ENCODE results near the gene FRG2. TPM values are rescaled to one million over a fixed set of nuclear protein-coding genes. Genes with fewer than 3 reads are reported as not detected.
"Not testable (repeated sequence)": the region's sequence is repeated elsewhere in the genome, so short reads cannot be mapped to it uniquely, and the experiment has no call there.

Gene FRG2
- not detected for total RNA-seq

DNA sequence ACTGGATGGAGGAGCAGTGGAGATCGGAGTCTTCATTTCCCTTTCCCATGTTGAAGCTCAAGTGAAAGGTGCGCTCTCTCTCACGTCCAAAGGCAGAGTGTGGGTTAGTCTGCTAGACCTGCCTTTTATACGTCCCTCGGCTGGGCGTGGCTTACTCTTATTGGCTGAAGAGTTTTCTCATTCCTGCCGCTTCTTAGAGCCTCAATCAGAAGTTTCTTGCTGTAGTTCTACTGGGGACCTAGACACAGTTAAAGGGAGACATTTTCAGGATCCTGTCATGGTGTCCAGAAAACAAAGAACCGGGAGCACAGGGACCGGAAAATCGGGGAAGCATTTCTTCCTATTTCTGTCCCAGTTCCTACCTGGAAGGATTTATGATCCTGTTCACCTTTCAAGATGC lies at the start of gene FRG2:
TSS of gene FRG2 (minus strand) at position 101 of the 400 bp plus-strand sequence. CDS start at position 49, 52 bp downstream.
- H3K4me1 Mint-ChIP-seq; H3K27ac Mint-ChIP-seq; DNase-seq; H3K4me3 Mint-ChIP-seq; CTCF ChIA-PET; H3K36me3 Mint-ChIP-seq; ATAC-seq; H3K27me3 Mint-ChIP-seq; H3K9me3 Mint-ChIP-seq (ENCODE audit: low read depth): not testable (repeated sequence)

DNA sequence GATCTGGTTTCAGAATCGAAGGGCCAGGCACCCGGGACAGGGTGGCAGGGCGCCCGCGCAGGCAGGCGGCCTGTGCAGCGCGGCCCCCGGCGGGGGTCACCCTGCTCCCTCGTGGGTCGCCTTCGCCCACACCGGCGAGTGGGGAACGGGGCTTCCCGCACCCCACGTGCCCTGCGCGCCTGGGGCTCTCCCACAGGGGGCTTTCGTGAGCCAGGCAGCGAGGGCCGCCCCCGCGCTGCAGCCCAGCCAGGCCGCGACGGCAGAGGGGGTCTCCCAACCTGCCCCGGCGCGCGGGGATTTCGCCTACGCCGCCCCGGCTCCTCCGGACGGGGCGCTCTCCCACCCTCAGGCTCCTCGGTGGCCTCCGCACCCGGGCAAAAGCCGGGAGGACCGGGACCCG lies 41.3 kb upstream of the FRG2 start:
- H3K4me3 Mint-ChIP-seq; DNase-seq; CTCF ChIA-PET; H3K4me1 Mint-ChIP-seq; H3K27me3 Mint-ChIP-seq; H3K27ac Mint-ChIP-seq; H3K36me3 Mint-ChIP-seq; H3K9me3 Mint-ChIP-seq (ENCODE audit: low read depth); ATAC-seq: not testable (repeated sequence)

DNA sequence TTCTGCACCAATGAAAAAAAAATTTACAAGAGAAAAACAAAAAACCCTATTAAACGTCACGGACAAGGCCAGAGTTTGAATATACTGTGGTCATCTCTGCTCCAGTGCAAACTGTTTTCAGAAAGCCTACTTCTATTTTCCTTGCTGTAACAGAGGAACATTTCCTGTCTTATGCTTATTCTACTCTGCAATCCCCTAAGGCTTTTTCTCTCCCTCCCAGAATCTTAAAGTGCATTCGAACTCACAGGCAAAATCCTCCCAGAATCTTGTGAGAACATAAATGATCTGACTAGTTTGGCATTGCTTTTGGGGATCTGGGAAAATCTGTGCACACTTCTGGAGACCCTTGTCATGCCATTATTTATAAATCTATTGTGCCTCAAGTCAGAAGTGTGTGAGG lies 37.7 kb upstream of the FRG2 start:
- H3K36me3 Mint-ChIP-seq; H3K27ac Mint-ChIP-seq; H3K27me3 Mint-ChIP-seq; H3K9me3 Mint-ChIP-seq (ENCODE audit: low read depth); H3K4me1 Mint-ChIP-seq; H3K4me3 Mint-ChIP-seq; DNase-seq; CTCF ChIA-PET; ATAC-seq: not testable (repeated sequence)

DNA sequence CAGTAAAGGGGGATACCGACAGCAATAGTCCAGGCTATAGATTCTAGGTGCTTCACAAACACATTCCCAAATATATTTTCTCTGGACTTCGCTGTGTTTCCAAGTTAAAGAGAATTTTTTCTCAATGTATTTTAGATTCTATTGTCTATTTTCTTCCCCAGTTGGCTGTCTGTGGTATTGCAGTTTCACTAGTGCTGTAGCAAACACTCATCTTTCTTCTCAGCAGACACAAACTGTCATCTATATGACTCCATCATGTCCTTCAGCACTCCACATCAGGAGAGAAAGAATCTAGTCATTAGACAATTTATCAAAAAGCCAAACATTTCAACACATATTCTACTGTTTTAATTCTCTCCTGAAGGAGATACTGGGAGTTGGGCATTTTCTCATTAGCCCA lies 37.3 kb upstream of the FRG2 start, which contains the start of gene DBET:
TSS of gene DBET (plus strand) at position 161 of the 400 bp plus-strand sequence.
- H3K27me3 Mint-ChIP-seq; H3K27ac Mint-ChIP-seq; H3K36me3 Mint-ChIP-seq; H3K9me3 Mint-ChIP-seq (ENCODE audit: low read depth); CTCF ChIA-PET; H3K4me3 Mint-ChIP-seq; ATAC-seq; DNase-seq; H3K4me1 Mint-ChIP-seq: not testable (repeated sequence)

DNA sequence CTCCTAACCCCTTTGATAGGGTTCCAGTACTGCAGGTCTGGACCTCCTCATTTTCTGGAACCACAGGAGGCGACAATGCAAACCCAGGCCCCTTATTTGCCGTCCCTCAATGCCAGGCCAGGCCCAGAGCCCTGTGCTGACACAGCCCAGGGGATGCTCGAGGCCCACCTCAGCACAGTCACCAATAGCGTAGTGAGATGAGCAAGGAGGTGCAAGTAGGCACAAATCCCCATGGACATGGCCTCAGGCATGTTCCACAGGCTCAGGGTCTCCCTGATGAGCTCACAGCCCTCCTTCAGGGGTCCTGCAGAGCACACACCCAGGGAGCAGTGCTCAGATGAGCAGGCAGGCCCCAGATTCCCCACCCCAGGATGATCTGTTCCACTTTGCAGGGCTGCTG lies 31.9 kb upstream of the FRG2 start:
- H3K9me3 Mint-ChIP-seq (ENCODE audit: low read depth); H3K36me3 Mint-ChIP-seq; H3K4me3 Mint-ChIP-seq; H3K4me1 Mint-ChIP-seq; H3K27ac Mint-ChIP-seq; CTCF ChIA-PET; ATAC-seq; DNase-seq; H3K27me3 Mint-ChIP-seq: not testable (repeated sequence)

DNA sequence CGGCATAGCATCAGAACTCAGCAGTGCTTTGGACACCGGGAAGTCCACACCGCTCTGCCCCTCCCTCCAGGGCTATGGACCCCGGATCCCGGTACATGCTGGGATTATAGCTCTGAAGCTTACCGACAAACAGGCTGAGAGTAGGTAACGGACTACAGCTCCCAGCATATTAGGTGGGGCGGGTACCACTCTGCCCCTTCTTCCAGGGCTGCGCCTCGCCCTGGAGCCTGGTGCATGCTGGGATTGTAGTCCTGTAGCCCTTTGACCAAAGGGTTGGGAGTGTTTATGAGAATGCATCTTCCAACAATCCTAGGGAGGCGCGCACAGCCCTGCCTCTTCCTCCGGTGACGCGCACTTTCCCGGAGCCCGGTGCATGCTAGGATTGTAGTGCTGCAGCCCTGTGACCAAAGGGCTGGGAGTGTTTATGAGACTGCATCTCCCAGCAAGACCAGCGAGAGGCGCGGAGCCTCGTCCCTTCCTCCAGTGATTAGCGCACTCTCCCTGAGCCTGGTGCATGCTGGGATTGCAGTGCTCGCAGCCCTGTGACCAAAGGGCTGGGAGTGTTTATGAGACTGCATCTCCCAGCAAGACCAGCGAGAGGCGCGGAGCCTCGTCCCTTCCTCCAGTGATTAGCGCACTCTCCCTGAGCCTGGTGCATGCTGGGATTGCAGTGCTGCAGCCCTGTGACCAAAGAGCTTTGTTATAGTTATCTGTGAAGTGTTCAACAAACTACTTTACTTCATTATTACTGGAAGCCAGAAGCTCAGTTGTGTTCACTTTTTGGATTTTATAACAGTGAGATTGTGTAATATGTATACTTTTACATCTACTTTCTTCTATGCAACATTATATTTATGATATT lies 22.6 kb upstream of the FRG2 start:
- ATAC-seq; H3K4me1 Mint-ChIP-seq; H3K27ac Mint-ChIP-seq; H3K4me3 Mint-ChIP-seq; DNase-seq; H3K9me3 Mint-ChIP-seq (ENCODE audit: low read depth); H3K36me3 Mint-ChIP-seq; H3K27me3 Mint-ChIP-seq; CTCF ChIA-PET: not testable (repeated sequence)

DNA sequence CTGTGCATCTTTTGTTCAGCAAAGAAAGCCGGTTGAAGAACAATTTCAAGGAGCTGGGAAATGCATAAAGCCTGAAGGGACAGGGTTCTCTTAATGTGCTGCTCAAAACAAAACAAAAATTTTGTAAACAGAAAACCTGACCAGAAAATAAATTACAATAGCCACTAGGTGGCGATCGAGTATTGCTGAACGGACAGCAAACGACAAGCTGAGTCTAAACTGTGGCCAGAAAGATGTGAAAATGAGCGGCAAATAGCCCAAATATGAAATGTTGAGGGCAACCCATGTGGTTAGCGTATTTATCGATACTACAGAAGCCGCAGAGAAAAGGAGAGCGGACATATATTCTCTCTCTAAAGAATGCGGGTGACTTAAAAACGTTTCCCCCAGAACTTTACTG lies 20.6 kb upstream of the FRG2 start:
- H3K27ac Mint-ChIP-seq; H3K4me1 Mint-ChIP-seq; DNase-seq; H3K36me3 Mint-ChIP-seq; ATAC-seq; H3K27me3 Mint-ChIP-seq; CTCF ChIA-PET; H3K9me3 Mint-ChIP-seq (ENCODE audit: low read depth); H3K4me3 Mint-ChIP-seq: not testable (repeated sequence)

DNA sequence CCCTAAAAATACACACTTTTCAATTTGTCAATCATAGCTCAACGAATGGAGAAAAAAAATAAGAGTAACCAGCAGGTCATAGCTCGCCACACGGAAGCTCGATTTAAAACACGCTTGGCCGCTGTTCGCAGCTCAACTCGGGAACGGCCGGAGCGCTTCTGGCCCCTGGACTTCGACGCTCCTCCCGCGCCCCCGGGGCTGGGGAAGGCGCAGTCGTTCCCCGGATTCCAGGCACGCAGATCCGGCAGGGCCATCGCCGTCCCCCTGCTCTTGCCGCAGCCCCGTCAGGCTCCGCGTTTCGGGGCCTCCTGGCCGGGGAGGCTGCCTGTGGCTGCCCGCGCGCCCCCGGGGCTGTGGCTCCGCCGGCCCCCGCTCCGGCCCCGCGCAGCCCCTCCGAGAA lies 13.8 kb upstream of the FRG2 start:
- ATAC-seq; H3K4me3 Mint-ChIP-seq; H3K27me3 Mint-ChIP-seq; H3K27ac Mint-ChIP-seq; H3K36me3 Mint-ChIP-seq; DNase-seq; CTCF ChIA-PET; H3K9me3 Mint-ChIP-seq (ENCODE audit: low read depth); H3K4me1 Mint-ChIP-seq: not testable (repeated sequence)

DNA sequence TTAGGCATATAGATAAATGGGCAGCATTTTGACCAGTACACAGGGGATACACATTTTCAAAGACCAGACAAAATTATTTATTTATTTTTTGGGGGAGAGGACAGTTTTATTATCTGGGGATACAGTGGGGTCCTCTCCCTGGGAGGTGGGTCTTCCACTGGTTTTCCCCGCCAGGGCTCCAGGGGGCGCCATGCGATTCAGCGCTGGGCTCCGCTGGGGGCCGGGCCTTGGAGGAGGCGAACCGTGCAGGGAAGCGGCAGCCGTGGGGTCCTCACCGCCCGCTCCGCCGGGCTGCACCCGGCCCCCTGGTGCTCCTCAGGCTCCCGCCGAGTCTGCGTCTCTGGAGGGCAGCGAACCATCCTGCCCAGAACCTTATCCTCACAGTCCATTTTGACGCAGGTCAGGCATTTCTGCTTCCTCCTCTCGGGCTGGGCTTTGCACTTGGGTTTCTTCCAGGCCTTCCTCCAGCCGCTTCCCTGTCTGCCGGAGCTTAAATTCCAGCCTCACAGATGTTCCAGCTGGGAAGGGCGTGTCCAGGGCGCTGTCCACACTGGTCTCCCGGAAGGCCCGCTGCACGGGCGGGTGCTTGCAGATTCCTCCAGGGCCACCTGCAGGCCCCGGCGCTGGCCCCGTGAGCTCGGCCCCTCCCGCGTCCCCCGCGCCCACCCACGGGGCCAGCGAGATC lies 10.8 kb upstream of the FRG2 start:
- H3K4me3 Mint-ChIP-seq; DNase-seq; CTCF ChIA-PET; H3K9me3 Mint-ChIP-seq (ENCODE audit: low read depth); H3K4me1 Mint-ChIP-seq; H3K27ac Mint-ChIP-seq; H3K36me3 Mint-ChIP-seq: not testable (repeated sequence)
- peaks cover 17% of the 10 kb centered on the region for H3K27me3 Mint-ChIP-seq
- peak; percentile 51 for ATAC-seq

DNA sequence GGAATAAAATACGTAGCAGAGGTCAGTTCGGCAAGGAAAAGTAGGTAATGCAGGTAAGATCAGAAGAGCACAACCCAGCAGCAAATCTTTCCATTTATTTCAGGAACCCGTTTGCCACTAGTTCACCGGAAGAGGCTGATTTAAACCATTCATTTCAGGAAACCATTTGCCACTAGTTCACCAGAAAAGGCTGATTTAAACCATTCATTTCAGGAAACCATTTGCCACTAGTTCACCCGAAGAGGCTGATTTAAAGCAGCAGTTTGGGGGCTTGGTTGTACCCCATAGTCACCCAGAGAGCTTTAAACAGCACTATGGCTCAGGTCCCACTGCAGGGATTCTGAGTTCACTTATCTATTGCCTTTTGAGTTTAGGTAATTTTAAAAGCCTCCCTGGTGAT lies 4.2 kb upstream of the FRG2 start:
- peaks cover 12% of the 10 kb centered on the region for H3K27me3 Mint-ChIP-seq
- H3K4me3 Mint-ChIP-seq; H3K36me3 Mint-ChIP-seq; H3K27ac Mint-ChIP-seq; H3K4me1 Mint-ChIP-seq; DNase-seq; H3K9me3 Mint-ChIP-seq (ENCODE audit: low read depth); CTCF ChIA-PET: not testable (repeated sequence)
- ATAC-seq = peak; percentile 61

DNA sequence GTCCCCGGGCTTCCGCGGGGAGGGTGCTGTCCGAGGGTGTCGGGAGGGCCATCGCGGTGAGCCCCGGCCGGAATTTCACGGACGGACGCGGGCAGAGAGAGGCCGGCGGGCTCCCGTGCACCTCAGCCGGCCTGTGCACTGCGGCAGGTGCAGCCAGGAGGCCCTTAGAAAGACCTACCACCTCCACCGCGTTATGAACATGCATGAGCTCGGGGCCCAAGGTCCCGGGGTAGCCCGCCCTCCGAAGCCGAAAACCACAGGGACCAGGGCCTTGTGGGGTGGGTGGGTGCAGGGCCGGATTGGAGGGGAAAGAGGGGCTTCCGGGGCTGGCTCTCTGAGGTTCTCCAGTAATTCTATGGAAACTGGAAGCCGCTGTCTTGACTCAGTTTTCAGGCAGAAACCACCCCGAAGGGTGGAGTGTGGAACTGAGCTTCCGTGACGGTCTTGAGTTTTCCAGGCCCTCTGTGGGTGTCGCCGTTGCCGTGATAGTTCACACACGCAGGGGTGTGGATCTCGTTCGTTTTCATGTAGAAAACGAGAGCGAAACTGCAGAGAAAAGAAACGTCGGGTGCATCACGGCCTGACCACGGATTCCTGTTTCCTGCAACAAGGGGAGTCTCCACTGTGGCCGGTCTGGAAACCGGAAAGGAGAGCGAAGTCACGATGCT lies 4.3 kb downstream of the FRG2 start:
- H3K36me3 Mint-ChIP-seq, CTCF ChIA-PET, DNase-seq: not testable (repeated sequence)

DNA sequence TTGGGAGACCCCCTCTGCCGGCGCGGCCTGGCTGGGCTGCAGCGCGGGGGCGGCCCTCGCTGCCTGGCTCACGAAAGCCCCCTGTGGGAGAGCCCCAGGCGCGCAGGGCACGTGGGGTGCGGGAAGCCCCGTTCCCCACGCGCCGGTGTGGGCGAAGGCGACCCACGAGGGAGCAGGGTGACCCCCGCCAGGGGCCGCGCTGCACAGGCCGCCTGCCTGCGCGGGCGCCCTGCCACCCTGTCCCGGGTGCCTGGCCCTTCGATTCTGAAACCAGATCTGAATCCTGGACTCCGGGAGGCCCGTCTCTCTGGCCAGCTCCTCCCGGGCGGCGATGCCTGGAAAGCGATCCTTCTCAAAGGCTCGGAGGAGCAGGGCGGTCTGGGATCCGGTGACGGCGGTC lies 5.1 kb downstream of the FRG2 start:
- not testable (repeated sequence) for H3K9me3 Mint-ChIP-seq (ENCODE audit: low read depth); ATAC-seq

More for the DNA sequence above, 4.3 kb downstream of the FRG2 start:
- peaks cover 18% of the 10 kb centered on the region for H3K4me1 Mint-ChIP-seq
- H3K27me3 Mint-ChIP-seq = peaks cover 43% of the 10 kb centered on the region
- peak overlapping the region; percentile 62 for H3K4me3 Mint-ChIP-seq
- H3K27ac Mint-ChIP-seq = peak overlapping the region; percentile 49
- H3K9me3 Mint-ChIP-seq (ENCODE audit: low read depth) = not testable (repeated sequence)
- ATAC-seq = peak; percentile 33

DNA sequence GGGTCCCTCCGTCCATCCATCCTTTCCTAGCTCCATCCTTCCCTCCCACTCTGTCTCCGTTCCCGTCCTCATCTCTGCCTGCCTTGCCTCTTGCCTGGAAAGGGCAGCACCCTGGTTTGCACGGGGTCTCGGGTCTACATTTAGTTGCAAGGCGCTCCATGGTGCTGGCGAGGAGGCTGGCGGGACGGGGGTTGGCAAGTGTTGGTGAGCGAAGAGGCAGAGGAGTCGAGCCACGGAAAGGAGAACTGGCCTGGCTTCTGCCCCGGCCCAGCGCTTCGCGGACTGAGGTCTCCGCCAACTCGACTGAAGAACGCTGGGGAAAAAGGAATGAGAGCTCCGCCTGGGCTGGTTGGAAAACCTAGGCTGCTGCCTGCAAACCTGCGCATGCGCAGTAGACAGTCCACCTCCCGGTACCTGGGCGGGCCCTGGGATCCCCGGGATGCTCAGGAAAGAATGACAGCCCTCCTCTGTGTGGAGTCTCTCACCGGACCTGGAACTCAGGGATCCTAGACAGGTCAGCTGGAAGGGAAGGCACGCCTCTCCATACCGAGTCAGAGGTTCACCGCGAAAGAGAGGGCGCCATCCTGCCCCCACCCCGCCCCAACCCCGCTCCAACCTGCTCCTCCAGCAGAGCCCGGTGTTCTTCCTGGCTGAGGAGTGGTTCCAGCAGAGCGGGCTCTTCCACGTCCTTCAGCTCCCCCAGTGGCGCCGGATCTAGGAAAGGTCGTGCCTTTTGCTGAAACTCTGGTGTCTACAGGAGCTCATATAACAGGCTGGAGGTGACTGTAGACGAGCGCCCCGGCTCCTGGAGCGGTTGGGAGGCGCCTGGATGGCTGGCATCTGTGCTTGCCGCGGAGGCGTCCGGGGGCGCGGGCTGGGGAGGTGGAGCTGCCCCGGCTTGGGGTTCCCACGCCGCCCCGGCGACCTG lies 6.0 kb downstream of the FRG2 start:
- no peak for DNase-seq
- no peaks in the 10 kb centered on the region for H3K9me3 Mint-ChIP-seq (ENCODE audit: low read depth)
- peaks cover 24% of the 10 kb centered on the region for H3K4me1 Mint-ChIP-seq
- CTCF ChIA-PET = no interaction called here
- H3K27me3 Mint-ChIP-seq = peaks cover 57% of the 10 kb centered on the region
- ATAC-seq = no peak
- peak overlapping the region; percentile 35 for H3K4me3 Mint-ChIP-seq
- H3K36me3 Mint-ChIP-seq = peaks cover 12% of the 10 kb centered on the region
- peak overlapping the region; percentile 39 for H3K27ac Mint-ChIP-seq

More for the DNA sequence above, 5.1 kb downstream of the FRG2 start:
- H3K36me3 Mint-ChIP-seq, H3K4me3 Mint-ChIP-seq, CTCF ChIA-PET, H3K27ac Mint-ChIP-seq, DNase-seq: not testable (repeated sequence)
- H3K27me3 Mint-ChIP-seq = peaks cover 48% of the 10 kb centered on the region
- peaks cover 18% of the 10 kb centered on the region for H3K4me1 Mint-ChIP-seq
